Esophagus squamous epithelium (tissue), 4 donors: ENCODE data around the gene GALNT6.

Experiments used
- CTCF ChIP-seq, 6 experiments: fragments of 450-650 bp in 4 of 6; fragments of 200-600 bp in 2 of 6; sonication (generic) in 2 of 6; IDR thresholded peaks; one replicate each; pipeline ENCODE4 v1.5.1; 2016 to 2019; ENCODE audit warnings: antibody characterized with exemption in 6 of 6, mild to moderate bottlenecking in 4 of 6, moderate library complexity in 4 of 6
- POLR2A ChIP-seq, 4 donors: fragments of 450-650 bp; IDR thresholded peaks; one replicate each; pipeline ENCODE4 v1.6.1; 2017; ENCODE audit warnings: antibody characterized with exemption in 4 of 4, mild to moderate bottlenecking in 4 of 4, moderate library complexity in 3 of 4

- no peak for TF ChIP-seq CTCF (IDR thresholded peaks at IDR 0.05)
- TF ChIP-seq POLR2A (IDR thresholded peaks at IDR 0.05) = no peak
Observed at GRCh38 chr12:51358496-51358895, 32.7 kb downstream of the GALNT6 start.
